Keratinocyte (primary cell): ENCODE results near the gene MEIS3. TPM values are rescaled to one million over a fixed set of nuclear protein-coding genes. Genes with fewer than 3 reads are reported as not detected.

ENCODE experiments used
- DNase-seq: peaks from one replicate; pipeline ENCODE4 v3.0.0-alpha.2; 2011; ENCODE audit warnings: low read depth, missing footprints, low spot score
- FAIRE-seq: peaks from 2 replicates; lab custom pipeline; 2011; peaks lifted over from hg19 to GRCh38; lab: Jason Lieb, UNC
- H2AFZ ChIP-seq: 2 replicates; pipeline ENCODE4 v1.6.0; 2012; ENCODE audit warnings: low read length, control low read depth, inconsistent platforms; ENCODE audit not compliant: control insufficient read depth
- H3K27ac ChIP-seq: 2 replicates; pipeline ENCODE4 v1.5.1; 2011; ENCODE audit warnings: low read length; ENCODE audit not compliant: control insufficient read depth, insufficient read depth
- H3K27me3 ChIP-seq: 3 replicates; pipeline ENCODE4 v1.6.0; 2011; ENCODE audit warnings: low read length; ENCODE audit not compliant: control insufficient read depth, insufficient read depth; ENCODE audit errors: extremely low read depth
- H3K36me3 ChIP-seq, 2 experiments: 2 replicates in 1 of 2; 3 replicates in 1 of 2; pipeline ENCODE4 v1.5.1; 2011; ENCODE audit warnings: low read length in 2 of 2, mild to moderate bottlenecking in 1 of 2; ENCODE audit not compliant: control insufficient read depth in 2 of 2, insufficient read depth in 2 of 2; ENCODE audit errors: extremely low read depth in 1 of 2
- H3K4me1 ChIP-seq: 3 replicates; pipeline ENCODE4 v1.5.1; 2011; ENCODE audit warnings: low read length; ENCODE audit not compliant: control insufficient read depth, insufficient read depth; ENCODE audit errors: extremely low read depth
- H3K4me2 ChIP-seq: 3 replicates; pipeline ENCODE4 v1.6.0; 2011; ENCODE audit warnings: low read depth, low read length; ENCODE audit not compliant: control insufficient read depth, insufficient read depth; ENCODE audit errors: extremely low read depth
- H3K4me3 ChIP-seq, 3 experiments: fragments of 200-600 bp in 1 of 3; sonication (generic) in 1 of 3; 2 replicates in 2 of 3; 3 replicates in 1 of 3; pipeline ENCODE4 v1.5.1; 2011 to 2016; ENCODE audit warnings: low read length in 3 of 3, mild to moderate bottlenecking in 3 of 3, control low read depth in 2 of 3, inconsistent platforms in 1 of 3, low read depth in 1 of 3, mixed read lengths in 1 of 3, mixed run types in 1 of 3, moderate library complexity in 1 of 3; ENCODE audit not compliant: control insufficient read depth in 2 of 3, insufficient read depth in 2 of 3; ENCODE audit errors: extremely low read depth in 1 of 3
- H3K79me2 ChIP-seq: 2 replicates; pipeline ENCODE4 v1.6.0; 2012; ENCODE audit warnings: low read length; ENCODE audit not compliant: control insufficient read depth, insufficient read depth
- H3K9ac ChIP-seq: 3 replicates; pipeline ENCODE4 v1.6.0; 2011; ENCODE audit warnings: low read length; ENCODE audit not compliant: control insufficient read depth, insufficient read depth; ENCODE audit errors: extremely low read depth
- H3K9me1 ChIP-seq: 3 replicates; pipeline ENCODE4 v1.6.0; 2011; ENCODE audit warnings: low read length; ENCODE audit not compliant: control insufficient read depth, insufficient read depth; ENCODE audit errors: extremely low read depth
- H3K9me3 ChIP-seq: 2 replicates; pipeline ENCODE4 v1.5.1; 2012; ENCODE audit warnings: low read depth, low read length; ENCODE audit not compliant: control insufficient read depth
- H4K20me1 ChIP-seq: 3 replicates; pipeline ENCODE4 v1.6.0; 2011; ENCODE audit warnings: low read length; ENCODE audit not compliant: control insufficient read depth, insufficient read depth; ENCODE audit errors: extremely low read depth
- CTCF ChIP-seq, 3 experiments: IDR thresholded peaks in 1 of 3; conservative IDR thresholded peaks in 1 of 3; optimal IDR thresholded peaks in 1 of 3; 2 replicates in 2 of 3; 3 replicates in 1 of 3; pipeline versions ENCODE3 to v1.5.1; 2011; ENCODE audit warnings: low read length in 3 of 3, mild to moderate bottlenecking in 3 of 3, moderate library complexity in 2 of 3, control low read depth in 1 of 3, inconsistent platforms in 1 of 3; ENCODE audit not compliant: insufficient read depth in 2 of 3; ENCODE audit errors: extremely low read depth in 1 of 3
- EZH2 ChIP-seq: IDR thresholded peaks from one replicate; pipeline ENCODE4 v1.6.1; 2012; ENCODE audit warnings: inconsistent platforms, mild to moderate bottlenecking, low read length, moderate library complexity
- dilution Hi-C: fragments of 300-500 bp; cut with MboI; formaldehyde crosslinking; loops from one replicate; pipeline ENCODE4 v1.7.0; 2020; ENCODE audit warnings: low sequenced_read_pairs; ENCODE audit not compliant: extremely low pct_ligation_motif_present
- polyA plus RNA-seq, 5 experiments: library from polyadenylated mRNA; depleted of rRNA in 3 of 5; stranded (reverse) in 3 of 5; stranded (forward) in 1 of 5; unstranded in 1 of 5; fragments of >200 nt; gene quantifications; 1 replicate in 1 of 5; 2 replicates in 3 of 5; 3 replicates in 1 of 5; pipeline versions ENCODE4 v1.2.1 to v1.2.3, GENCODE V29; 2011 to 2012; ENCODE audit warnings: missing spikeins in 2 of 5, low read depth in 1 of 5, low replicate concordance in 1 of 5

The MEIS3 gene
- polyA plus RNA-seq, 1 donor (not counting 4 experiments of a cell fraction or from before 2014, with no cell fraction given), result 1.7 TPM

- no peaks in the 10 kb centered on the region for H3K4me1 ChIP-seq
- H3K4me2 ChIP-seq, result no peak overlapping the region
- H3K9me1 ChIP-seq, result no peaks in the 10 kb centered on the region
- no peak overlapping the region for H3K4me3 ChIP-seq
- H3K9me3 ChIP-seq, result no peaks in the 10 kb centered on the region
- no peaks in the 10 kb centered on the region for H3K36me3 ChIP-seq
- no peak overlapping the region for H3K9ac ChIP-seq
- H3K27ac ChIP-seq, result no peak overlapping the region
- no peak overlapping the region for H2AFZ ChIP-seq
- peak; percentile 14 for TF ChIP-seq EZH2
- no peak for TF ChIP-seq CTCF (optimal IDR thresholded peaks at IDR 0.05 in 1 of 3, IDR thresholded peaks at IDR 0.05 in 1 of 3, conservative IDR thresholded peaks at IDR 0.05 in 1 of 3; ENCODE audit: extremely low read depth in 1 of 3, insufficient read depth in 2 of 3, low read length in 3 of 3)
- H4K20me1 ChIP-seq, result peaks cover 5% of the 10 kb centered on the region
- FAIRE-seq, result no peak
- no peak for DNase-seq
- peaks cover 21% of the 10 kb centered on the region for H3K27me3 ChIP-seq
- dilution Hi-C loops, result no loop called here
- H3K79me2 ChIP-seq, result no peaks in the 10 kb centered on the region
Observed at GRCh38 chr19:47406711-47407416, 12.5 kb downstream of the MEIS3 start.

DNA sequence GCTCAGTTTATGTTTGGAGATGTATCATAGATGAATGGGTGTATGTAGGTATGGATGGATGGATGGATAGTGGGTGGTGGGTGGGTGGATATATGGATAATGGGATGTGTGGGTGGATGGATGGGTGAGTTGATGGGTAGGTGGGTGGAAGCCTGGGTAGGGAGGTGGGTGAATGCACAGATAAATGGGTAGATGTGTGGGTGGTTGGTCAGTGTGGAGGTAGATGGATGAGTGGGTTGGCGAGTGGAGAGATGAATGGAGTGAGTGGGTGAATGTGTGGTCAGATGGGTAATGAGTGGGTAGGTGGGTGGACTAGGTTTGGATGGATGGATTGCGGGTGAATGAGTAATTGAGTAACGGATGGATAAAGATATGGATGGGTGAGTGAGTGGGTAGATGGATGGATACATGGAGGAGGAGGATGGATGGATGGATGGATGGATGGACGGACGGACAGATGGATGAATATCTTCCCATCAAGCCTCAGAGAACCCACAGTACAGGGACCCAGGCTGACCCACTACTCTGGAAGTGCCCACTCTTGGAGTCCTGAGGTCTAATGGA lies 13.4 kb downstream of the MEIS3 start:
- peaks cover 21% of the 10 kb centered on the region for H3K27me3 ChIP-seq
- FAIRE-seq, result no peak

More for the DNA sequence above, 13.4 kb downstream of the MEIS3 start:
- Histone ChIP-seq H3K9me1 (no peaks in the 10 kb centered on the region), H4K20me1 (peaks cover 5% of the 10 kb centered on the region), H3K9me3 (no peaks in the 10 kb centered on the region), H3K36me3 (no peaks in the 10 kb centered on the region), H3K27ac (no peak overlapping the region), H2AFZ (no peak overlapping the region), H3K4me1 (no peaks in the 10 kb centered on the region), H3K79me2 (no peaks in the 10 kb centered on the region), H3K4me2 (no peak overlapping the region), H3K4me3 (no peak overlapping the region), H3K9ac (no peak overlapping the region)
- dilution Hi-C loops, result no loop called here
- DNase-seq, result no peak
- TF ChIP-seq CTCF (optimal IDR thresholded peaks at IDR 0.05 in 1 of 3, IDR thresholded peaks at IDR 0.05 in 1 of 3, conservative IDR thresholded peaks at IDR 0.05 in 1 of 3; ENCODE audit: extremely low read depth in 1 of 3, insufficient read depth in 2 of 3, low read length in 3 of 3) (no peak), EZH2 (no peak)
